SK-N-SH treated with all-trans-retinoic acid at 6 μM for 48 hours (cell line): Measurements from ENCODE around the gene TCF12.

Experiments
- BACH2 ChIP-seq: fragments of 250-450 bp; sonication (Bioruptor Pico); IDR thresholded peaks from 2 replicates; pipeline ENCODE4 v1.9.0; 2021; ENCODE audit warnings: mild to moderate bottlenecking, borderline replicate concordance
- OSR1 ChIP-seq: fragments of 250-450 bp; sonication (Bioruptor Pico); IDR thresholded peaks from 2 replicates; pipeline ENCODE4 v1.8.0; 2022; ENCODE audit warnings: moderate library complexity, mild to moderate bottlenecking, inconsistent platforms
- PPARA ChIP-seq: fragments of 250-450 bp; sonication (Bioruptor Pico); IDR thresholded peaks from 2 replicates; pipeline ENCODE4 v1.5.0; 2020; ENCODE audit warnings: mild to moderate bottlenecking, borderline replicate concordance
- RARB ChIP-seq: fragments of 250-450 bp; sonication (Bioruptor Pico); IDR thresholded peaks from 2 replicates; pipeline ENCODE4 v1.8.0; 2021; ENCODE audit warnings: mild to moderate bottlenecking, moderate library complexity
- SNAI2 ChIP-seq: fragments of 250-450 bp; sonication (Bioruptor Pico); IDR thresholded peaks from 2 replicates; pipeline ENCODE4 v1.5.0; 2020; ENCODE audit warnings: mild to moderate bottlenecking, moderate library complexity
- TCF4 ChIP-seq: fragments of 250-450 bp; sonication (Bioruptor Pico); IDR thresholded peaks from 2 replicates; pipeline ENCODE4 v1.8.0; 2021; ENCODE audit warnings: mild to moderate bottlenecking, moderate library complexity, borderline replicate concordance
- TOX ChIP-seq: fragments of 250-450 bp; sonication (Bioruptor Pico); IDR thresholded peaks from 2 replicates; pipeline ENCODE4 v1.8.0; 2021; ENCODE audit warnings: mild to moderate bottlenecking, moderate library complexity, borderline replicate concordance
- ZFP3 ChIP-seq: fragments of 250-450 bp; sonication (Bioruptor Pico); IDR thresholded peaks from 2 replicates; pipeline ENCODE4 v1.5.0; 2020; ENCODE audit warnings: mild to moderate bottlenecking, moderate library complexity
- TF ChIP-seq, protein P1 (sequence below): fragments of 250-450 bp; sonication (Bioruptor Pico); IDR thresholded peaks from 2 replicates; pipeline ENCODE4 v1.8.0; 2020; ENCODE audit warnings: mild to moderate bottlenecking, moderate library complexity, borderline replicate concordance
- TF ChIP-seq, protein P2 (sequence below): fragments of 250-450 bp; sonication (Bioruptor Pico); IDR thresholded peaks from 2 replicates; pipeline ENCODE4 v1.5.0; 2020; ENCODE audit warnings: mild to moderate bottlenecking, moderate library complexity

DNA sequence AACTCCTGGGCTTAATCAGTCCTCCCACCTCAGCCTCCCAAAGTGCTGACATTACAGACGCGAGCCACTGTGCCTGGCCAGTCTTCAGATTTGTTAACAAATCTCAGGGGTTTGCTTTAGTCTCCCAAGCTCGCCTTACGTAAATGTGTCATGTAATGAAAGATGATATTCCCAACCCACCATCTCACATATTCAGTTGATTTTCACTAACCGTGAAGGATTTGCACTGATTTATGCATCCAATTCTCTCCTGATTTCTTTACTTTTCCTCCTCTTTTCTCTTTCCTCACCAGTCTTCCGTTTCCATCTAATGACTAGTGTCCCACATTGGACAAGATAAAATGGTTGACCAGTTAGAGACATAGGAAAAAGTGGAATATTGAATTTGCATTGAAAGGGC, 72.6 kb downstream of the TCF12 start:
- no peak for TF ChIP-seq RARB
- TF ChIP-seq, protein P1, sequence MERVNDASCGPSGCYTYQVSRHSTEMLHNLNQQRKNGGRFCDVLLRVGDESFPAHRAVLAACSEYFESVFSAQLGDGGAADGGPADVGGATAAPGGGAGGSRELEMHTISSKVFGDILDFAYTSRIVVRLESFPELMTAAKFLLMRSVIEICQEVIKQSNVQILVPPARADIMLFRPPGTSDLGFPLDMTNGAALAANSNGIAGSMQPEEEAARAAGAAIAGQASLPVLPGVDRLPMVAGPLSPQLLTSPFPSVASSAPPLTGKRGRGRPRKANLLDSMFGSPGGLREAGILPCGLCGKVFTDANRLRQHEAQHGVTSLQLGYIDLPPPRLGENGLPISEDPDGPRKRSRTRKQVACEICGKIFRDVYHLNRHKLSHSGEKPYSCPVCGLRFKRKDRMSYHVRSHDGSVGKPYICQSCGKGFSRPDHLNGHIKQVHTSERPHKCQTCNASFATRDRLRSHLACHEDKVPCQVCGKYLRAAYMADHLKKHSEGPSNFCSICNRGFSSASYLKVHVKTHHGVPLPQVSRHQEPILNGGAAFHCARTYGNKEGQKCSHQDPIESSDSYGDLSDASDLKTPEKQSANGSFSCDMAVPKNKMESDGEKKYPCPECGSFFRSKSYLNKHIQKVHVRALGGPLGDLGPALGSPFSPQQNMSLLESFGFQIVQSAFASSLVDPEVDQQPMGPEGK: no peak
- TF ChIP-seq BACH2 (CRISPR knock-in tag): no peak
- no peak for TF ChIP-seq ZFP3 (CRISPR knock-in tag)
- TF ChIP-seq, protein P2, sequence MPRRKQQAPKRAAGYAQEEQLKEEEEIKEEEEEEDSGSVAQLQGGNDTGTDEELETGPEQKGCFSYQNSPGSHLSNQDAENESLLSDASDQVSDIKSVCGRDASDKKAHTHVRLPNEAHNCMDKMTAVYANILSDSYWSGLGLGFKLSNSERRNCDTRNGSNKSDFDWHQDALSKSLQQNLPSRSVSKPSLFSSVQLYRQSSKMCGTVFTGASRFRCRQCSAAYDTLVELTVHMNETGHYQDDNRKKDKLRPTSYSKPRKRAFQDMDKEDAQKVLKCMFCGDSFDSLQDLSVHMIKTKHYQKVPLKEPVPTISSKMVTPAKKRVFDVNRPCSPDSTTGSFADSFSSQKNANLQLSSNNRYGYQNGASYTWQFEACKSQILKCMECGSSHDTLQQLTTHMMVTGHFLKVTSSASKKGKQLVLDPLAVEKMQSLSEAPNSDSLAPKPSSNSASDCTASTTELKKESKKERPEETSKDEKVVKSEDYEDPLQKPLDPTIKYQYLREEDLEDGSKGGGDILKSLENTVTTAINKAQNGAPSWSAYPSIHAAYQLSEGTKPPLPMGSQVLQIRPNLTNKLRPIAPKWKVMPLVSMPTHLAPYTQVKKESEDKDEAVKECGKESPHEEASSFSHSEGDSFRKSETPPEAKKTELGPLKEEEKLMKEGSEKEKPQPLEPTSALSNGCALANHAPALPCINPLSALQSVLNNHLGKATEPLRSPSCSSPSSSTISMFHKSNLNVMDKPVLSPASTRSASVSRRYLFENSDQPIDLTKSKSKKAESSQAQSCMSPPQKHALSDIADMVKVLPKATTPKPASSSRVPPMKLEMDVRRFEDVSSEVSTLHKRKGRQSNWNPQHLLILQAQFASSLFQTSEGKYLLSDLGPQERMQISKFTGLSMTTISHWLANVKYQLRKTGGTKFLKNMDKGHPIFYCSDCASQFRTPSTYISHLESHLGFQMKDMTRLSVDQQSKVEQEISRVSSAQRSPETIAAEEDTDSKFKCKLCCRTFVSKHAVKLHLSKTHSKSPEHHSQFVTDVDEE (CRISPR knock-in tag): no peak
- TF ChIP-seq TOX (CRISPR knock-in tag): no peak
- no peak for TF ChIP-seq SNAI2
- no peak for TF ChIP-seq OSR1 (CRISPR knock-in tag)
- TF ChIP-seq TCF4 (CRISPR knock-in tag): no peak
- no peak for TF ChIP-seq PPARA (CRISPR knock-in tag)
